LNCAP (cell line): Measurements from ENCODE around the gene MAP4.

Experiments used
- TF ChIP-seq, protein P1 (sequence below): fragments of 450-650 bp; IDR thresholded peaks from 2 replicates; pipeline ENCODE4 v1.5.1; 2017; ENCODE audit warnings: mild to moderate bottlenecking

The MAP4 gene

DNA sequence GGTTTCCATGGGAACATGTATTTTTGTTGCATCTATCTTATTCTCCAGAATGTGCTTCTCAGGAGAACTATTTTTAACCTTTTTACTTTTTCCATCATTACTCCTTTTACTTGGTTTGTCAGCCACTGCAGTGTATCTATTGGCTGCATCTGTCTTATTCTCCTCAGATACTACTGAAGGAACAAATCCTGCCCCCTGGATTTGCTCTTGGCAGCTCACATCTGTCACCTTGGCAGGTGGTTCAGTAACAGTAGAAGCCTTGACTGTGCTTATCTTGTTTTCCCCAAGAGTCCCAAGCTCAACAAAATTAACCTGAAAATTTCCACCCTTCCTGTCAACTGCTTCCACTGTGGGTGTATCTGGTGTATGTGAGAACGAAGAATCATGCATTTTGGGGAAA is 106.0 kb downstream of the MAP4 start:
- TF ChIP-seq, protein P1, sequence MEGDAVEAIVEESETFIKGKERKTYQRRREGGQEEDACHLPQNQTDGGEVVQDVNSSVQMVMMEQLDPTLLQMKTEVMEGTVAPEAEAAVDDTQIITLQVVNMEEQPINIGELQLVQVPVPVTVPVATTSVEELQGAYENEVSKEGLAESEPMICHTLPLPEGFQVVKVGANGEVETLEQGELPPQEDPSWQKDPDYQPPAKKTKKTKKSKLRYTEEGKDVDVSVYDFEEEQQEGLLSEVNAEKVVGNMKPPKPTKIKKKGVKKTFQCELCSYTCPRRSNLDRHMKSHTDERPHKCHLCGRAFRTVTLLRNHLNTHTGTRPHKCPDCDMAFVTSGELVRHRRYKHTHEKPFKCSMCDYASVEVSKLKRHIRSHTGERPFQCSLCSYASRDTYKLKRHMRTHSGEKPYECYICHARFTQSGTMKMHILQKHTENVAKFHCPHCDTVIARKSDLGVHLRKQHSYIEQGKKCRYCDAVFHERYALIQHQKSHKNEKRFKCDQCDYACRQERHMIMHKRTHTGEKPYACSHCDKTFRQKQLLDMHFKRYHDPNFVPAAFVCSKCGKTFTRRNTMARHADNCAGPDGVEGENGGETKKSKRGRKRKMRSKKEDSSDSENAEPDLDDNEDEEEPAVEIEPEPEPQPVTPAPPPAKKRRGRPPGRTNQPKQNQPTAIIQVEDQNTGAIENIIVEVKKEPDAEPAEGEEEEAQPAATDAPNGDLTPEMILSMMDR = no peak

DNA sequence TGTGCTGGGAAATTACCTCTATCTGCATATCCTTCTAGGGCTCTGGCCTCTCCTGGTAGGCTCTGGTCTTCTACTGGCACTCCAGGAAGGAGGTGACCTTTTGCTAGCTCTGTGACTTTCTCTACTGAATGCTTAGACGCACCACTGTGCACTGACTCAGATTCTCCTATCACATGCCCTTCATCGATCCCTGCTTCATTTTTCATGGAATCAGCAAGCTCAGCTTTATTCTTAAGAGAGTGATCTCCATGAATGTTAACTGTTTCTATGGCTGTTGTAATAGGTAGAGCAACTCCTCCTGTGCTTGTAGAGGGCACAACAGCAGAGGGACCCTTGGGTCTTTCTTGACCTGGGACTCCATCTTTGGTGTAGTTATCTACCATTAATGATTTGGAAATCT is 106.6 kb downstream of the MAP4 start:
- TF ChIP-seq, protein P1 = no peak

DNA sequence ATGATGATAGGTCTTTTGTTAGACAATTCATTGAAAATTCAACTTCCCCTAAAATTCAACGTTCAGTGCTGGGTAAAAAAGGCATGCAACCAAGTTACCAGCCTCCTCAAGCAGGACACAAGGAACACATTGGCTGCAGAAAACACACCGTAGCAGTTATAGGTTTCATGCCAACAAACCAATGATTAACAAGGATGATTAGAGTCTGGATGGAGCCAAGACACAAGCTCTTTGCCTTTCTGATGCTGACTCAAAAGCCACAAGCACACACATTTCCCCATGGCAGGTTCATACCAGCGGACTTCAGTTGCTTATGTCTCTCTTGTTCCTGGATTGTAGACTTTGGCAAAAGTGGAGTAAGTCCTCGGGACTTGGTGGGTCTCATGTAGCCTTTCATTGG is 107.5 kb downstream of the MAP4 start:
- TF ChIP-seq, protein P1 = no peak

DNA sequence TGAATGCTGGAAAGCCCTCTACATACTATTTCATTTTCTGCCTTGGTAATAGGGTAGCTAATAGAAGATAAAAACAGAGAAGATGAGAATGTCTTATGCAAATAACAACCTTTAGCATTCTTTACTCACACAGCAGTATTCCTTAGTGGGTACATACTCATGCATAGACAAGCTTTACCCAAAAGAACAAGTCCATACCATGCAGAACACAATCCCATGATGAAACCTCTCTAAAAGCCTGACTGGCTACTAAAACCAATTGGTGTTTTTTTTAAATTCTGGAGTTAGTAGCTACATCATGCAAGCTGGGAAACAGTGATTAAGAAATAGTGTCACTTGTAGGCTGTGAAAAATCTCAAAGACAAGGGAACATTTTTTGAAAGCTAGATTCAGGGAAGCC is 108.4 kb downstream of the MAP4 start:
- TF ChIP-seq, protein P1 = no peak

DNA sequence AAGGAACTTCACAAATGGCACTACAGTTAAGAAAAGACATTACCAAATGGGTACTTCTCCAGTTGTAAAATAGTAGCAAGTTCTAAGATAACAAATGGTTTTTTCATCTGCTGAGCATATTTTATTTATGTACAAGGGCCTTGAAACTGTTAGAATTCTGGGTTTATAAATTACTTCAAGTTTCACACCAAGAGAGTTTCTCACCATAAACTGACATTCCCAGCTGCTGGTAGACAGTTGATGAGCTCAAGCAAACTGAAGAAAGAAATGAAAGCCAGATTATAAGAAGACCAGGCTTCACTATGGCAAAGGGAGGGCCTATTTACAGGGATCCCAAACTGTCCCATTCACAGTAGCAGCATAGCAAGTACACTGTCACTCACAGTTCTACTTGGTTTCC is 113.5 kb downstream of the MAP4 start:
- TF ChIP-seq, protein P1 = no peak

DNA sequence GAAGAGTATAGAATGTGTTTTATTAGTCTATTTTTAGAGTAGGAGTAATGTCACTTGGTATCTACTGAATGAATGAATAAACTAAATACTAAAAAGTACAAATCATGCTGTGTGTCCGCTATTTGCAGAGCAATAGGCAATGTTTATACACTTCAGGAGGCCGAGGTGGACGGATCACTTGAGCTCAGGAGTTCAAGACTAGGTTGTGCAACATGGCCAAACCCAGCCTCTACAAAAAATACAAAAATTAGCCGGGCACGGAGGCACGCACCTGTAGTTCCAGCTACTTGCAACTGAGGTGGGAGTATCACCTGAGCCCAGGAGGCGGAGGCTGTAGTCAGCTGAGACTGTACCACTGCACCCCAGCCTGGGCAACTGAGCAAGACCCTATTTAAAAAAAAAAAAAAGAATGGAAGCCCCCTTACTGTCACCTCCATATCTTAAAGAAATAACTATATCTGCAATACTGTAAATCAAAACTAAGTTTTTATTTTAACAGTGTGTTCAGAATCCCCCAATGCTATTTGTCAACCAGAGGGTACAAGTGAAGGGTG is 114.9 kb downstream of the MAP4 start:
- TF ChIP-seq, protein P1 = no peak

DNA sequence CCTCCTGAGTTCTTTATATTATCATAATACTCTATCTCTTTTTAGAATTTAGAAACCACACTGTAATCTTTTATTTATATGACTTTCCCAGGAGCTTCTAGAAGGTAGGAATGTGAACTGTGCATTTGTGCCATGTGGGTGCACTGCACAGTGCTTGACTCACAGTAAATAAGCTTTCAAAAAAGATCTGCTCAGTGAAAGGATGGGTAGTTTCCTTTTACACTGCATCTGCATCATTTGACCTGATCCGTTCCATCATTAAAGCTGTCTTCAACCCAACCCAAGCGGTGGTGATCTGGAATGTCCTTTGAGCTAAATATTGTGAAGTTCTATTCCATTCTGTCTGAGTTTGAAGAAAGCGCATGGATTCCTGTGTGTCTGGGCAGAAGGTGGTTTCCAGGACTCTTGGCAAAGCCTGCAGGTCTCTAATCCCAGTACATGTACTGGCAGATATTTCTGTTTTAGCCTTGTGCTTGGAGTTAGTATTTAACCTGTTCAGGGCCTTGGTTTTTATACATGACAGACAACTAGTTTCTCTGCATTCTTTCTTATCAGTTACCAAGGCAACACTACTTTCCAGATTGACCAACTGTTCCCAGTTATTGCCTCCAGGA is 116.6 kb downstream of the MAP4 start:
- TF ChIP-seq, protein P1 = no peak

DNA sequence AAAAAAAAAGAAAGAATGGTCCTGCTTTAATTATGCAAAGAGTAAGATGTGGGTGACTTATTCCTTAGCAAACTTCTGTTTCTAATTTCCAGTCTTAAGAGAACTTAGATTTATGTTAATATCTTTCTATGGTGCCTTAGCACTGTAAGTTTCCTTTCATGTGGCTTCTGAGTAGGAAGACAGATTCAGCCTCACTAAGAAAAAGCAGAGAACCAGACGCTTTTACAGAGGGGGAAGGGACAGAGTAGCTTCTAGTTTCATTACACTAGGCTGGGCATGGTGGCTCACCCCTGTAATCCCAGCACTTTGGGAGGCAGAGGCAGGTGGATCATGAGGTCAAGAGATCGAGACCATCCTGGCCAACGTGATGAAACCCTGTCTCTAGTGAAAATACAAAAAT is 118.3 kb downstream of the MAP4 start:
- TF ChIP-seq, protein P1 = no peak
